ENCODE data around the gene HDLBP. TPM values are rescaled to one million over a fixed set of nuclear protein-coding genes. Genes with fewer than 3 reads are reported as not detected.

The HDLBP gene
- total and polyA plus RNA-seq, 10 of the 15 experiments (the other 5 are each of a cell fraction or from before 2014, with no cell fraction given) = 19.5 to 383 (median 249) TPM

DNA sequence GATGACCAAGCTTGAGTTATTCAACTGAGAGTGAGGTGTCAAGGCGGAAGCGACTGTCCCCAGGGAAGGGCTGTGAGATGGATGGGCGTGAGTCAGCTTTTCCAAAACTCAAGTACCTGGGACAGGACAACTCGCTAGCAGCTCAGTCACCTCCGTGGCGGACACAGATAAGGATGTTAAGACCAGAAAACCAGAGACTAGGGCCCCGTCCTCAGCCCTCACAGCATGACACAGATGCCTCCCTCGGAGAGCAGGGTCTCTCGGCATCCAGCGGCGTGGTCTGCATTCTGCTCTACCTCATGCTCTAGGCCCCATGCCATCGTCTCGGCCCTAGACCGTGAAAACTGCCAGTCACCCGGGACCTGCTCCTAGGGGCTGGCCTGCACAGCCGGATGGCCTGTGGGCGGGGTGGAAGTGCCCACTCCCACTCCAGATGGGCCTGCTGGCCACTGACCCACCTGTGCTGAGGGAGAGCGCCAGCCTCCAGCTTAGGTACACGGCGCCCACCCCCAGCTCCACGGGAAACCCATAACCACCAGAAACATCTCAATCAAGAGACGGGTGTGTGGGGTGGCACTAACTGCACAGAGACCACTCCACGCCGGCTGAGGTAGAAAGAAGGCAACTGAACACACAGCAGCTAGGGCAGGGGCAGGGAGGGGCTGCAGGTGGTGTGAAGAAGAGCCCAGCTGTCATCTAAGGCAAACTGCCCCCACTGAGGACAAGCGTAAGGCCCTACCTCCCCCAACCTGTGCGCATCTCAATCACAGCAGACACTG lies 87.2 kb downstream of the HDLBP start:
- POLR2A ChIA-PET = no interaction called here
- H3K79me2 ChIP-seq (ENCODE audit: control insufficient read depth, insufficient read depth, low read length) = no peaks in the 10 kb centered on the region
- RAD21 ChIA-PET (ENCODE audit: unreplicated experiment) = no interaction called here
- no peaks in the 10 kb centered on the region for H3K27me3 ChIP-seq (replicated peaks in 1 of 2; ENCODE audit: control insufficient read depth in 2 of 2, insufficient read depth in 2 of 2, low read length in 1 of 2)
- no peak for TF ChIP-seq RUNX3 (IDR thresholded peaks at IDR 0.05; ENCODE audit: low read length)
- TF ChIP-seq POLR2AphosphoS5 (IDR thresholded peaks at IDR 0.05; ENCODE audit: low read length) = peak; percentile 27; the same call in 1 of the 2 replicates
- TF ChIP-seq POLR2AphosphoS2 (IDR thresholded peaks at IDR 0.05; ENCODE audit: low read depth, low read length) = peak; percentile 17; the same call in 1 of the 2 replicates
- no peak overlapping the region for H3K27ac ChIP-seq (ENCODE audit: control insufficient read depth, insufficient read depth)
- ATAC-seq (no peak), DNase-seq (ENCODE audit: low read depth, low spot score) (no peak), FAIRE-seq (no peak)
- H3K36me3 ChIP-seq (ENCODE audit: control insufficient read depth in 2 of 2, insufficient read depth in 2 of 2, low read length in 1 of 2) = peaks cover 30 to 40% of the 10 kb centered on the region in 2 experiments
- H3K4me3 ChIP-seq = no peak overlapping the region
- SMC1A ChIA-PET (ENCODE audit: uncharacterized antibody, unreplicated experiment) = no interaction called here
- CTCF ChIA-PET = no interaction called here
- no peak overlapping the region for H3K9ac ChIP-seq (ENCODE audit: control insufficient read depth, insufficient read depth, low read length)
- no peak overlapping the region for H3K4me2 ChIP-seq (ENCODE audit: control insufficient read depth, insufficient read depth)
- H4K20me1 ChIP-seq (ENCODE audit: control insufficient read depth, insufficient read depth) = no peaks in the 10 kb centered on the region
- in situ Hi-C loops (cut with MboI) = no loop called here
- no peaks in the 10 kb centered on the region for H3K4me1 ChIP-seq (ENCODE audit: control insufficient read depth, insufficient read depth, low read length)
- intact Hi-C loops (cut with micrococcal nuclease; ENCODE audit: unreplicated experiment) = no loop called here
- no peaks in the 10 kb centered on the region for H3K9me3 ChIP-seq (replicated peaks; ENCODE audit: control insufficient read depth, insufficient read depth, low read length)
- BruUV-seq (replicated peaks) = no TSS peak
- no peak overlapping the region for H2AFZ ChIP-seq (ENCODE audit: control insufficient read depth, low read depth, low read length)
- 91% methylated on average over 26 of the region's 26 CpGs for WGBS (ENCODE audit: insufficient coverage, insufficient replicate concordance, low lambda C conversion rate, missing lambda C conversion rate)

DNA sequence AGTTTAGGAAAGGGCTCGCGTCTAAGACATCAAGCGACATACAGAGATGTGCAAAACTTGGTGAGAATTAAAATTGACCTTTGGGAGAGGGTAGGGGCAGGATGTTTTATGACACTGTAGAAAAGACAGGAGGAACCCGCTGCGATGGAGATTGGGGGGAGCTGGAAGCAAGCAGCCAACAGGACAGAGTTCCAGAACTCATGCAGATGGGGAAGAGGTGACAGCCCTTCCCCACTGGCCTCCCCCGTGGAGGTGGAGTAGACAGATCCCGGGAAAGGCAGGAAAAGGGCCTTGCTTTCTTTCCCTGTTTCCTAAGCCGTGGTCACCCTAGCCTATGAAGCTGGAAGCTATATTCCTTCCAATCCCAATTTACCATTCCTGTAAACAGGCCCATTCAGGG lies 87.9 kb downstream of the HDLBP start:
- FAIRE-seq (no peak), ATAC-seq (no peak), DNase-seq (ENCODE audit: low read depth, low spot score) (no peak)
- Histone ChIP-seq H3K4me3 (no peak overlapping the region), H2AFZ (ENCODE audit: control insufficient read depth, low read depth, low read length) (no peak overlapping the region), H3K9me3 (replicated peaks; ENCODE audit: control insufficient read depth, insufficient read depth, low read length) (no peaks in the 10 kb centered on the region), H3K4me1 (ENCODE audit: control insufficient read depth, insufficient read depth, low read length) (no peaks in the 10 kb centered on the region), H3K36me3 (ENCODE audit: control insufficient read depth in 2 of 2, insufficient read depth in 2 of 2, low read length in 1 of 2) (peaks cover 27 to 35% of the 10 kb centered on the region in 2 experiments), H3K9ac (ENCODE audit: control insufficient read depth, insufficient read depth, low read length) (no peak overlapping the region), H3K4me2 (ENCODE audit: control insufficient read depth, insufficient read depth) (no peak overlapping the region), H3K27me3 (replicated peaks in 1 of 2; ENCODE audit: control insufficient read depth in 2 of 2, insufficient read depth in 2 of 2, low read length in 1 of 2) (no peaks in the 10 kb centered on the region), H4K20me1 (ENCODE audit: control insufficient read depth, insufficient read depth) (no peaks in the 10 kb centered on the region), H3K79me2 (ENCODE audit: control insufficient read depth, insufficient read depth, low read length) (no peaks in the 10 kb centered on the region), H3K27ac (ENCODE audit: control insufficient read depth, insufficient read depth) (no peak overlapping the region)
- ChIA-PET POLR2A (no interaction called here), RAD21 (ENCODE audit: unreplicated experiment) (no interaction called here), CTCF (no interaction called here), SMC1A (ENCODE audit: uncharacterized antibody, unreplicated experiment) (no interaction called here)
- in situ Hi-C loops (cut with MboI) (no loop called here), intact Hi-C loops (cut with micrococcal nuclease; ENCODE audit: unreplicated experiment) (no loop called here)
- WGBS (ENCODE audit: insufficient coverage, insufficient replicate concordance, low lambda C conversion rate, missing lambda C conversion rate) = over 99% methylated on average over 8 of the region's 8 CpGs
- no TSS peak for BruUV-seq (replicated peaks)
- TF ChIP-seq, protein P1, sequence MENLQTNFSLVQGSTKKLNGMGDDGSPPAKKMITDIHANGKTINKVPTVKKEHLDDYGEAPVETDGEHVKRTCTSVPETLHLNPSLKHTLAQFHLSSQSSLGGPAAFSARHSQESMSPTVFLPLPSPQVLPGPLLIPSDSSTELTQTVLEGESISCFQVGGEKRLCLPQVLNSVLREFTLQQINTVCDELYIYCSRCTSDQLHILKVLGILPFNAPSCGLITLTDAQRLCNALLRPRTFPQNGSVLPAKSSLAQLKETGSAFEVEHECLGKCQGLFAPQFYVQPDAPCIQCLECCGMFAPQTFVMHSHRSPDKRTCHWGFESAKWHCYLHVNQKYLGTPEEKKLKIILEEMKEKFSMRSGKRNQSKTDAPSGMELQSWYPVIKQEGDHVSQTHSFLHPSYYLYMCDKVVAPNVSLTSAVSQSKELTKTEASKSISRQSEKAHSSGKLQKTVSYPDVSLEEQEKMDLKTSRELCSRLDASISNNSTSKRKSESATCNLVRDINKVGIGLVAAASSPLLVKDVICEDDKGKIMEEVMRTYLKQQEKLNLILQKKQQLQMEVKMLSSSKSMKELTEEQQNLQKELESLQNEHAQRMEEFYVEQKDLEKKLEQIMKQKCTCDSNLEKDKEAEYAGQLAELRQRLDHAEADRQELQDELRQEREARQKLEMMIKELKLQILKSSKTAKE (IDR thresholded peaks at IDR 0.05; ENCODE audit: low read depth, poor library complexity, severe bottlenecking) = no peak
- TF ChIP-seq YY1 (IDR thresholded peaks at IDR 0.05; ENCODE audit: low read depth, low read length) = no peak
- TF ChIP-seq, protein P2, sequence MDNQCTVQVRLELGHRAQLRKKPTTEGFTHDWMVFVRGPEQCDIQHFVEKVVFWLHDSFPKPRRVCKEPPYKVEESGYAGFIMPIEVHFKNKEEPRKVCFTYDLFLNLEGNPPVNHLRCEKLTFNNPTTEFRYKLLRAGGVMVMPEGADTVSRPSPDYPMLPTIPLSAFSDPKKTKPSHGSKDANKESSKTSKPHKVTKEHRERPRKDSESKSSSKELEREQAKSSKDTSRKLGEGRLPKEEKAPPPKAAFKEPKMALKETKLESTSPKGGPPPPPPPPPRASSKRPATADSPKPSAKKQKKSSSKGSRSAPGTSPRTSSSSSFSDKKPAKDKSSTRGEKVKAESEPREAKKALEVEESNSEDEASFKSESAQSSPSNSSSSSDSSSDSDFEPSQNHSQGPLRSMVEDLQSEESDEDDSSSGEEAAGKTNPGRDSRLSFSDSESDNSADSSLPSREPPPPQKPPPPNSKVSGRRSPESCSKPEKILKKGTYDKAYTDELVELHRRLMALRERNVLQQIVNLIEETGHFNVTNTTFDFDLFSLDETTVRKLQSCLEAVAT (IDR thresholded peaks at IDR 0.05) = no peak
- TF ChIP-seq, protein P3, sequence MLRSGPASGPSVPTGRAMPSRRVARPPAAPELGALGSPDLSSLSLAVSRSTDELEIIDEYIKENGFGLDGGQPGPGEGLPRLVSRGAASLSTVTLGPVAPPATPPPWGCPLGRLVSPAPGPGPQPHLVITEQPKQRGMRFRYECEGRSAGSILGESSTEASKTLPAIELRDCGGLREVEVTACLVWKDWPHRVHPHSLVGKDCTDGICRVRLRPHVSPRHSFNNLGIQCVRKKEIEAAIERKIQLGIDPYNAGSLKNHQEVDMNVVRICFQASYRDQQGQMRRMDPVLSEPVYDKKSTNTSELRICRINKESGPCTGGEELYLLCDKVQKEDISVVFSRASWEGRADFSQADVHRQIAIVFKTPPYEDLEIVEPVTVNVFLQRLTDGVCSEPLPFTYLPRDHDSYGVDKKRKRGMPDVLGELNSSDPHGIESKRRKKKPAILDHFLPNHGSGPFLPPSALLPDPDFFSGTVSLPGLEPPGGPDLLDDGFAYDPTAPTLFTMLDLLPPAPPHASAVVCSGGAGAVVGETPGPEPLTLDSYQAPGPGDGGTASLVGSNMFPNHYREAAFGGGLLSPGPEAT (IDR thresholded peaks at IDR 0.05; ENCODE audit: low read depth) = no peak
- no peak for TF ChIP-seq GATAD2B (conservative IDR thresholded peaks at IDR 0.05; ENCODE audit: low read depth)

Data from GM12878 (cell line).